Measurements from ENCODE around the gene PTBP2. TPM values are rescaled to one million over a fixed set of nuclear protein-coding genes. Genes with fewer than 3 reads are reported as not detected.

PTBP2 gene
- total RNA-seq, 2 experiments from 2014 or later: 36.9 to 46.0 TPM

- no peaks in the 10 kb centered on the region for H3K4me1 ChIP-seq (ENCODE audit: insufficient read depth, low read length, poor library complexity, severe bottlenecking)
- POLR2A ChIA-PET: interaction anchor here (0.6 to 1.5 kb wide), 5 partner anchors 10 to 62 kb away, joined by 3 to 4 read pairs (median 3); no protein-coding TSS in a partner anchor
- TF ChIP-seq CTCF (conservative IDR thresholded peaks at IDR 0.05; ENCODE audit: low read length) (no peak), EZH2phosphoT487 (IDR thresholded peaks at IDR 0.05; ENCODE audit: borderline replicate concordance, low read depth, low read length) (no peak)
- no peak overlapping the region for H3K4me2 ChIP-seq (ENCODE audit: low read length)
- peaks cover 5% of the 10 kb centered on the region; the same call in 1 of the 2 replicates for H4K20me1 ChIP-seq (ENCODE audit: insufficient read depth, low read length)
- H3K4me3 ChIP-seq (ENCODE audit: low read depth, low read length, poor library complexity, severe bottlenecking): no peak overlapping the region
- H3K9me2 ChIP-seq (ENCODE audit: insufficient read depth, low read length): no peaks in the 10 kb centered on the region
- BruUV-seq (replicated peaks): no TSS peak
- CTCF ChIA-PET (ENCODE audit: unreplicated experiment): no interaction called here
- peaks cover 62% of the 10 kb centered on the region for H3K36me3 ChIP-seq (ENCODE audit: insufficient read depth, low read length)
- H2AFZ ChIP-seq (ENCODE audit: low read length): no peak overlapping the region
- H3K79me2 ChIP-seq (ENCODE audit: insufficient read depth, low read depth, low read length): no peaks in the 10 kb centered on the region
- DNase-seq (ENCODE audit: low spot score): no peak
- no peaks in the 10 kb centered on the region for H3K9me3 ChIP-seq (ENCODE audit: low read length)
- intact Hi-C loops (cut with micrococcal nuclease; ENCODE audit: unreplicated experiment): no loop called here
- no peak overlapping the region for H3K27ac ChIP-seq (ENCODE audit: low read depth, low read length, poor library complexity, severe bottlenecking)
Measured at GRCh38 chr1:96804648-96805047, 83.1 kb downstream of the PTBP2 start.

GRCh38 chr1:96808191-96808590 lies 86.6 kb downstream of the PTBP2 start:
- Histone ChIP-seq H4K20me1 (ENCODE audit: insufficient read depth, low read length) (peaks cover 5% of the 10 kb centered on the region; the same call in 1 of the 2 replicates), H3K4me3 (ENCODE audit: low read depth, low read length, poor library complexity, severe bottlenecking) (no peak overlapping the region), H3K9me2 (ENCODE audit: insufficient read depth, low read length) (no peaks in the 10 kb centered on the region), H2AFZ (ENCODE audit: low read length) (no peak overlapping the region), H3K27ac (ENCODE audit: low read depth, low read length, poor library complexity, severe bottlenecking) (no peak overlapping the region), H3K79me2 (ENCODE audit: insufficient read depth, low read depth, low read length) (no peaks in the 10 kb centered on the region), H3K36me3 (ENCODE audit: insufficient read depth, low read length) (peaks cover 82% of the 10 kb centered on the region), H3K4me1 (ENCODE audit: insufficient read depth, low read length, poor library complexity, severe bottlenecking) (no peaks in the 10 kb centered on the region), H3K4me2 (ENCODE audit: low read length) (no peak overlapping the region), H3K9me3 (ENCODE audit: low read length) (no peaks in the 10 kb centered on the region)
- ChIA-PET POLR2A (no interaction called here), CTCF (ENCODE audit: unreplicated experiment) (no interaction called here)
- intact Hi-C loops (cut with micrococcal nuclease; ENCODE audit: unreplicated experiment): no loop called here
- no TSS peak for BruUV-seq (replicated peaks)
- no peak for DNase-seq (ENCODE audit: low spot score)
- no peak for TF ChIP-seq CTCF (conservative IDR thresholded peaks at IDR 0.05; ENCODE audit: low read length)
- TF ChIP-seq EZH2phosphoT487 (IDR thresholded peaks at IDR 0.05; ENCODE audit: borderline replicate concordance, low read depth, low read length): no peak

- no peaks in the 10 kb centered on the region for H3K9me3 ChIP-seq (ENCODE audit: low read length)
- POLR2A ChIA-PET: interaction anchor here (0.5 to 1.1 kb wide), 2 partner anchors 9 to 12 kb away, joined by 3 to 6 read pairs; no protein-coding TSS in a partner anchor
Measured at GRCh38 chr1:96815914-96816313, 94.3 kb downstream of the PTBP2 start.

More at GRCh38 chr1:96815914-96816313, 94.3 kb downstream of the PTBP2 start:
- H3K27ac ChIP-seq (ENCODE audit: low read depth, low read length, poor library complexity, severe bottlenecking): no peak overlapping the region
- H3K79me2 ChIP-seq (ENCODE audit: insufficient read depth, low read depth, low read length): no peaks in the 10 kb centered on the region
- DNase-seq (ENCODE audit: low spot score): no peak
- no peaks in the 10 kb centered on the region for H3K9me2 ChIP-seq (ENCODE audit: insufficient read depth, low read length)
- no TSS peak for BruUV-seq (replicated peaks)
- intact Hi-C loops (cut with micrococcal nuclease; ENCODE audit: unreplicated experiment): no loop called here
- CTCF ChIA-PET (ENCODE audit: unreplicated experiment): no interaction called here
- H3K36me3 ChIP-seq (ENCODE audit: insufficient read depth, low read length): peaks cover 61% of the 10 kb centered on the region
- H3K4me1 ChIP-seq (ENCODE audit: insufficient read depth, low read length, poor library complexity, severe bottlenecking): no peaks in the 10 kb centered on the region
- H4K20me1 ChIP-seq (ENCODE audit: insufficient read depth, low read length): no peaks in the 10 kb centered on the region
- H3K4me3 ChIP-seq (ENCODE audit: low read depth, low read length, poor library complexity, severe bottlenecking): no peak overlapping the region
- no peak overlapping the region for H3K4me2 ChIP-seq (ENCODE audit: low read length)
- TF ChIP-seq CTCF (conservative IDR thresholded peaks at IDR 0.05; ENCODE audit: low read length) (no peak), EZH2phosphoT487 (IDR thresholded peaks at IDR 0.05; ENCODE audit: borderline replicate concordance, low read depth, low read length) (no peak)
- no peak overlapping the region for H2AFZ ChIP-seq (ENCODE audit: low read length)
